HEK293 (cell line): ENCODE measurements around the gene ATP1A3.

Source experiments
- CTCF ChIA-PET: fragments of 350-600 bp; formaldehyde crosslinking; extraction: SDS; loops from one replicate; lab custom pipeline; 2021; ENCODE audit warnings: antibody characterized with exemption; lab: Yijun Ruan, JAX
- POLR2A ChIA-PET: fragments of 300-600 bp; formaldehyde crosslinking; extraction: SDS; loops from one replicate; lab custom pipeline; 2020; ENCODE audit warnings: antibody characterized with exemption, inconsistent platforms; lab: Yijun Ruan, JAX
- H3K27ac ChIP-seq: fragments of 200-500 bp; sonication (Bioruptor generic); 2 replicates; pipeline ENCODE4 v1.5.1; 2014; ENCODE audit warnings: low read depth, low read length, control low read depth, inconsistent platforms; ENCODE audit errors: extremely low read depth
- H3K36me3 ChIP-seq, 2 experiments: fragments of 200-500 bp in 1 of 2; sonication (Bioruptor generic) in 1 of 2; 1 replicate in 1 of 2; 2 replicates in 1 of 2; pipeline ENCODE4 v1.5.1; 2014 to 2017; ENCODE audit warnings: inconsistent platforms in 2 of 2, low read length in 2 of 2; ENCODE audit not compliant: control insufficient read depth in 2 of 2, insufficient read depth in 1 of 2
- H3K4me1 ChIP-seq: fragments of 200-500 bp; sonication (Bioruptor generic); 2 replicates; pipeline ENCODE4 v1.5.1; 2014; ENCODE audit warnings: mild to moderate bottlenecking, low read length, inconsistent platforms; ENCODE audit not compliant: control insufficient read depth, insufficient read depth
- H3K4me3 ChIP-seq: 2 replicates; pipeline ENCODE4 v1.5.1; 2011; ENCODE audit warnings: low read depth, mild to moderate bottlenecking, control low read depth, low read length, moderate library complexity
- H3K9me3 ChIP-seq: fragments of 200-500 bp; sonication (Bioruptor generic); 2 replicates; pipeline ENCODE4 v1.5.1; 2014; ENCODE audit warnings: low read depth, low read length, inconsistent platforms; ENCODE audit not compliant: control insufficient read depth, insufficient read depth
- BCL11B ChIP-seq: fragments of 450-650 bp; formaldehyde crosslinking; IDR thresholded peaks from 2 replicates; pipeline ENCODE4 v1.5.1; 2016; ENCODE audit warnings: low read depth, missing biosample characterization, missing genetic modification characterization
- EGR2 ChIP-seq: fragments of 450-650 bp; formaldehyde crosslinking; IDR thresholded peaks from 2 replicates; pipeline ENCODE4 v1.5.1; 2016; ENCODE audit warnings: low read depth, missing biosample characterization, missing genetic modification characterization
- GLIS2 ChIP-seq: fragments of 450-650 bp; formaldehyde crosslinking; IDR thresholded peaks from 2 replicates; pipeline ENCODE4 v1.5.1; 2016; ENCODE audit warnings: missing biosample characterization, missing genetic modification characterization
- HOXD13 ChIP-seq: sonication (generic); formaldehyde crosslinking; IDR thresholded peaks from 2 replicates; pipeline ENCODE4 v1.8.0; 2022; ENCODE audit warnings: missing genetic modification reagents, borderline replicate concordance
- INSM2 ChIP-seq: fragments of 450-650 bp; formaldehyde crosslinking; IDR thresholded peaks from 2 replicates; pipeline ENCODE4 v1.5.1; 2016; ENCODE audit warnings: missing biosample characterization, missing genetic modification characterization
- KLF1 ChIP-seq: fragments of 450-650 bp; formaldehyde crosslinking; IDR thresholded peaks from 2 replicates; pipeline ENCODE4 v1.5.1; 2016; ENCODE audit warnings: missing biosample characterization, missing genetic modification characterization
- KLF17 ChIP-seq: fragments of 450-650 bp; formaldehyde crosslinking; IDR thresholded peaks from 2 replicates; pipeline ENCODE4 v1.5.1; 2016; ENCODE audit warnings: missing biosample characterization, missing genetic modification characterization
- SP7 ChIP-seq: fragments of 450-650 bp; formaldehyde crosslinking; IDR thresholded peaks from 2 replicates; pipeline ENCODE4 v1.5.1; 2016; ENCODE audit warnings: missing biosample characterization, missing genetic modification characterization
- TSHZ1 ChIP-seq: fragments of 450-650 bp; formaldehyde crosslinking; IDR thresholded peaks from 2 replicates; pipeline ENCODE4 v1.5.1; 2016; ENCODE audit warnings: missing biosample characterization, missing genetic modification characterization, borderline replicate concordance
- ZBTB10 ChIP-seq: fragments of 450-650 bp; formaldehyde crosslinking; IDR thresholded peaks from 2 replicates; pipeline ENCODE4 v1.5.1; 2016; ENCODE audit warnings: missing biosample characterization, missing genetic modification characterization
- ZBTB17 ChIP-seq: fragments of 450-650 bp; formaldehyde crosslinking; IDR thresholded peaks from 2 replicates; pipeline ENCODE4 v1.5.1; 2016; ENCODE audit warnings: missing biosample characterization, missing genetic modification characterization
- ZBTB20 ChIP-seq: fragments of 450-650 bp; formaldehyde crosslinking; IDR thresholded peaks from 2 replicates; pipeline ENCODE4 v1.5.1; 2016; ENCODE audit warnings: missing biosample characterization, missing genetic modification characterization
- ZFHX2 ChIP-seq: fragments of 450-650 bp; formaldehyde crosslinking; conservative IDR thresholded peaks from 2 replicates; pipeline ENCODE4 v1.5.1; 2016; ENCODE audit warnings: missing biosample characterization, missing genetic modification characterization
- ZNF155 ChIP-seq: fragments of 450-650 bp; formaldehyde crosslinking; IDR thresholded peaks from 2 replicates; pipeline ENCODE4 v1.5.1; 2016; ENCODE audit warnings: missing biosample characterization, missing genetic modification characterization
- ZNF311 ChIP-seq: fragments of 450-650 bp; formaldehyde crosslinking; IDR thresholded peaks from 2 replicates; pipeline ENCODE4 v1.5.1; 2017; ENCODE audit warnings: missing biosample characterization, missing genetic modification characterization, borderline replicate concordance
- ZNF335 ChIP-seq: fragments of 450-650 bp; formaldehyde crosslinking; conservative IDR thresholded peaks from 2 replicates; pipeline ENCODE4 v1.5.1; 2016; ENCODE audit warnings: missing biosample characterization, missing genetic modification characterization
- ZNF391 ChIP-seq: fragments of 450-650 bp; formaldehyde crosslinking; IDR thresholded peaks from 2 replicates; pipeline ENCODE4 v1.5.1; 2016; ENCODE audit warnings: low read depth, missing biosample characterization, missing genetic modification characterization, borderline replicate concordance
- ZNF513 ChIP-seq: fragments of 450-650 bp; IDR thresholded peaks from 2 replicates; pipeline ENCODE4 v1.5.1; 2018; ENCODE audit warnings: missing biosample characterization, missing genetic modification characterization
- ZNF521 ChIP-seq: fragments of 450-650 bp; formaldehyde crosslinking; IDR thresholded peaks from 2 replicates; pipeline ENCODE4 v1.5.1; 2017; ENCODE audit warnings: missing biosample characterization, mild to moderate bottlenecking, missing genetic modification characterization
- ZNF529 ChIP-seq: fragments of 450-650 bp; formaldehyde crosslinking; IDR thresholded peaks from 2 replicates; pipeline ENCODE4 v1.5.1; 2017; ENCODE audit warnings: missing genetic modification characterization, missing biosample characterization; ENCODE audit not compliant: insufficient replicate concordance
- ZNF600 ChIP-seq: fragments of 450-650 bp; formaldehyde crosslinking; IDR thresholded peaks from 2 replicates; pipeline ENCODE4 v1.5.1; 2016; ENCODE audit warnings: missing biosample characterization, missing genetic modification characterization
- ZNF704 ChIP-seq: fragments of 450-650 bp; formaldehyde crosslinking; IDR thresholded peaks from 2 replicates; pipeline ENCODE4 v1.5.1; 2016; ENCODE audit warnings: missing biosample characterization, missing genetic modification characterization
- ZNF76 ChIP-seq: fragments of 450-650 bp; formaldehyde crosslinking; IDR thresholded peaks from 2 replicates; pipeline ENCODE4; 2016; ENCODE audit warnings: low read depth, missing biosample characterization, missing genetic modification characterization, borderline replicate concordance

Gene ATP1A3

GRCh38 chr19:41936416-41936850 is 57.6 kb downstream of the ATP1A3 start:
- CTCF ChIA-PET = interaction anchor here (0.6 to 1.9 kb wide), 10 partner anchors 12 to 485 kb away, joined by 3 to 18 read pairs (median 3); partner anchors contain the start of gene RABAC1
- H3K4me1 ChIP-seq = peaks cover 3% of the 10 kb centered on the region
- H3K36me3 ChIP-seq = no peaks in the 10 kb centered on the region
- H3K9me3 ChIP-seq = no peaks in the 10 kb centered on the region
- POLR2A ChIA-PET = interaction anchor here (1.2 to 1.9 kb wide), 3 partner anchors 53 to 76 kb away, joined by 4 to 8 read pairs (median 7); partner anchors contain the start of gene RPS19
- peak; percentile 4; the same call in 1 of the 2 replicates for TF ChIP-seq ZBTB10 (tag by site-specific recombination)
- no peak for TF ChIP-seq EGR2
- peak; percentile 50 for TF ChIP-seq ZBTB17
- TF ChIP-seq ZNF529 (tag by site-specific recombination) = no peak
- TF ChIP-seq ZNF521 = 0 out of 2 replicates have a peak, but pooled peaks have one; percentile 49
- TF ChIP-seq ZBTB20 (tag by site-specific recombination) = 0 out of 2 replicates have a peak, but pooled peaks have one; percentile 17
- peak; percentile 88 for TF ChIP-seq ZNF600
- no peak for TF ChIP-seq TSHZ1 (tag by site-specific recombination)
- TF ChIP-seq ZFHX2 = no peak
- peak; percentile 63 for TF ChIP-seq ZNF335 (tag by site-specific recombination)
- TF ChIP-seq ZNF76 = no peak
- 0 out of 2 replicates have a peak, but pooled peaks have one; percentile 61 for TF ChIP-seq ZNF311 (tag by site-specific recombination)
- peak; percentile 21; the same call in 1 of the 2 replicates for TF ChIP-seq KLF1 (tag by site-specific recombination)
- no peak for TF ChIP-seq BCL11B (tag by site-specific recombination)
- H3K27ac ChIP-seq = no peak overlapping the region
- no peak overlapping the region for H3K4me3 ChIP-seq

- Histone ChIP-seq H3K4me1 (peaks cover 3% of the 10 kb centered on the region), H3K36me3 (no peaks in the 10 kb centered on the region), H3K9me3 (no peaks in the 10 kb centered on the region), H3K4me3 (no peak overlapping the region), H3K27ac (no peak overlapping the region)
- CTCF ChIA-PET = interaction anchor here (0.6 to 3.5 kb wide), 10 partner anchors 10 to 226 kb away, joined by 3 to 22 read pairs (median 4); partner anchors contain the start of gene RABAC1
- POLR2A ChIA-PET = interaction anchor here (1.9 kb wide), 1 partner anchor 63 kb away, joined by 7 read pairs; no protein-coding TSS in a partner anchor
- TF ChIP-seq SP7 (tag by site-specific recombination) (peak; percentile 71), ZNF391 (tag by site-specific recombination) (no peak), HOXD13 (CRISPR knock-in tag) (no peak), ZNF704 (tag by site-specific recombination) (no peak), KLF17 (tag by site-specific recombination) (peak; percentile 56), ZNF155 (tag by site-specific recombination) (no peak), INSM2 (tag by site-specific recombination) (no peak), GLIS2 (tag by site-specific recombination) (peak; percentile 20; the same call in 1 of the 2 replicates), ZNF513 (tag by site-specific recombination) (no peak)
These were observed 58.1 kb downstream of the ATP1A3 start for GRCh38 chr19:41935760-41936415.
